Kidney (tissue), 14 donors: Measurements from ENCODE around the gene DISC1. TPM values are rescaled to one million over a fixed set of nuclear protein-coding genes. Genes with fewer than 3 reads are reported as not detected.

Experiments used
- DNase-seq, 5 donors: peaks; one replicate each; pipeline ENCODE4 v3.0.0-alpha.2; 2013 to 2020
- FAIRE-seq: peaks from 2 replicates; lab custom pipeline; 2012; peaks lifted over from hg19 to GRCh38; lab: Jason Lieb, UNC
- H3K27ac ChIP-seq, 2 donors: one replicate each; pipeline ENCODE4 v1.7.0; 2013; ENCODE audit warnings: low read depth in 2 of 2, low read length in 2 of 2, inconsistent platforms in 1 of 2
- H3K27me3 ChIP-seq: one replicate; pipeline ENCODE4 v1.7.1; 2013; ENCODE audit warnings: low read length, inconsistent platforms; ENCODE audit not compliant: control insufficient read depth, insufficient read depth
- H3K36me3 ChIP-seq, 3 donors: one replicate each; pipeline versions ENCODE4 v1.7.0 to v1.7.1; 2013; ENCODE audit warnings: low read length in 3 of 3, control low read depth in 1 of 3, inconsistent platforms in 1 of 3; ENCODE audit not compliant: insufficient read depth in 3 of 3, control insufficient read depth in 2 of 3
- H3K4me1 ChIP-seq, 3 donors: one replicate each; pipeline versions ENCODE4 v1.7.0 to v1.7.1; 2013; ENCODE audit warnings: low read length in 3 of 3, inconsistent platforms in 1 of 3, low read depth in 1 of 3; ENCODE audit not compliant: control insufficient read depth in 2 of 3, insufficient read depth in 2 of 3
- H3K4me3 ChIP-seq, 3 donors: one replicate each; pipeline versions ENCODE4 v1.7.0 to v1.8.1; 2013; ENCODE audit warnings: low read length in 3 of 3, control low read depth in 1 of 3, inconsistent platforms in 1 of 3
- H3K9ac ChIP-seq, 3 donors: one replicate each; pipeline versions ENCODE4 v1.7.0 to v1.7.1; 2013; ENCODE audit warnings: low read length in 3 of 3, control low read depth in 1 of 3, inconsistent platforms in 1 of 3
- H3K9me3 ChIP-seq, 3 donors: one replicate each; pipeline versions ENCODE4 v1.7.0 to v1.7.1; 2013; ENCODE audit warnings: low read length in 3 of 3, control low read depth in 1 of 3, inconsistent platforms in 1 of 3; ENCODE audit not compliant: control insufficient read depth in 2 of 3, insufficient read depth in 1 of 3
- CTCF ChIP-seq: IDR thresholded peaks from 3 replicates; pipeline ENCODE4 v1.5.1; 2012; ENCODE audit warnings: mild to moderate bottlenecking, moderate library complexity, borderline replicate concordance; ENCODE audit not compliant: insufficient read depth; ENCODE audit errors: extremely low read depth
- intact Hi-C: fragments of 100-400 bp; cut with DNase I; formaldehyde crosslinking; loops from one replicate; pipeline ENCODE4 v1.11.1; 2022
- polyA plus RNA-seq: library from polyadenylated mRNA; stranded (reverse); fragments of 350-450 nt; fragmentation: Illumina TruSeq; extraction: RNeasy Lipid Tissue Mini Kit (QIAGEN cat#74804); gene quantifications from one replicate; pipeline ENCODE4 v1.2.3, GENCODE V29; 2014; ENCODE audit warnings: low read depth, low replicate concordance; ENCODE audit not compliant: insufficient read depth
- total RNA-seq: library from RNA; stranded (reverse); fragmentation: NEBNext Ultra II Directional; extraction: Animal tissue kit (Norgen Biotek cat#: 25700); gene quantifications from one replicate; pipeline ENCODE4 v1.2.1, GENCODE V29; 2021
- donor health status: control.
- donor health status: control.
- donor health status: control.
- donor health status: control.
- donor health status: control.
- donor health status: DM: yes; HTN: yes; CAD: no.
- donor health status: Normal renal cell carcinoma (clear cell type).

The DISC1 gene
- total and polyA plus RNA-seq, 2 donors from 2014 or later = 0.80 to 15.9 TPM

GRCh38 chr1:231757101-231757404, 130.5 kb downstream of the DISC1 start:
- no peak for TF ChIP-seq CTCF
- no peaks in the 10 kb centered on the region for H3K27me3 ChIP-seq
- FAIRE-seq = no peak
- no peaks in the 10 kb centered on the region for H3K4me1 ChIP-seq
- H3K4me3 ChIP-seq = no peak overlapping the region
- H3K9ac ChIP-seq = no peak overlapping the region
- no peak overlapping the region for H3K27ac ChIP-seq
- no peaks in the 10 kb centered on the region for H3K36me3 ChIP-seq
- intact Hi-C loops = no loop called here
- no peak for DNase-seq
- peaks cover 0 to 3% (median 0%) of the 10 kb centered on the region in 3 donors for H3K9me3 ChIP-seq

GRCh38 chr1:231757759-231758158, 131.2 kb downstream of the DISC1 start:
- Histone ChIP-seq H3K4me3 (no peak overlapping the region), H3K9me3 (peaks cover 0 to 3% (median 0%) of the 10 kb centered on the region in 3 donors), H3K36me3 (no peaks in the 10 kb centered on the region), H3K4me1 (no peaks in the 10 kb centered on the region), H3K9ac (no peak overlapping the region), H3K27me3 (no peaks in the 10 kb centered on the region), H3K27ac (no peak overlapping the region)
- intact Hi-C loops = no loop called here
- TF ChIP-seq CTCF = no peak
- DNase-seq (no peak), FAIRE-seq (no peak)

- no peak overlapping the region for H3K9ac ChIP-seq
- H3K9me3 ChIP-seq = no peaks in the 10 kb centered on the region
- H3K4me3 ChIP-seq = no peak overlapping the region
- DNase-seq (no peak), FAIRE-seq (no peak)
- H3K4me1 ChIP-seq = no peaks in the 10 kb centered on the region
- H3K27me3 ChIP-seq = no peaks in the 10 kb centered on the region
- no peak overlapping the region for H3K27ac ChIP-seq
- TF ChIP-seq CTCF = no peak
- intact Hi-C loops = no loop called here
- H3K36me3 ChIP-seq = no peaks in the 10 kb centered on the region
Observed at GRCh38 chr1:231761252-231761651, 134.7 kb downstream of the DISC1 start.
